ENCODE results near the gene CALHM3. TPM values are rescaled to one million over a fixed set of nuclear protein-coding genes. Genes with fewer than 3 reads are reported as not detected.

CALHM3 gene
- polyA plus RNA-seq, 1 of the 3 experiments (the other 2 are of a cell fraction), result not detected

DNA sequence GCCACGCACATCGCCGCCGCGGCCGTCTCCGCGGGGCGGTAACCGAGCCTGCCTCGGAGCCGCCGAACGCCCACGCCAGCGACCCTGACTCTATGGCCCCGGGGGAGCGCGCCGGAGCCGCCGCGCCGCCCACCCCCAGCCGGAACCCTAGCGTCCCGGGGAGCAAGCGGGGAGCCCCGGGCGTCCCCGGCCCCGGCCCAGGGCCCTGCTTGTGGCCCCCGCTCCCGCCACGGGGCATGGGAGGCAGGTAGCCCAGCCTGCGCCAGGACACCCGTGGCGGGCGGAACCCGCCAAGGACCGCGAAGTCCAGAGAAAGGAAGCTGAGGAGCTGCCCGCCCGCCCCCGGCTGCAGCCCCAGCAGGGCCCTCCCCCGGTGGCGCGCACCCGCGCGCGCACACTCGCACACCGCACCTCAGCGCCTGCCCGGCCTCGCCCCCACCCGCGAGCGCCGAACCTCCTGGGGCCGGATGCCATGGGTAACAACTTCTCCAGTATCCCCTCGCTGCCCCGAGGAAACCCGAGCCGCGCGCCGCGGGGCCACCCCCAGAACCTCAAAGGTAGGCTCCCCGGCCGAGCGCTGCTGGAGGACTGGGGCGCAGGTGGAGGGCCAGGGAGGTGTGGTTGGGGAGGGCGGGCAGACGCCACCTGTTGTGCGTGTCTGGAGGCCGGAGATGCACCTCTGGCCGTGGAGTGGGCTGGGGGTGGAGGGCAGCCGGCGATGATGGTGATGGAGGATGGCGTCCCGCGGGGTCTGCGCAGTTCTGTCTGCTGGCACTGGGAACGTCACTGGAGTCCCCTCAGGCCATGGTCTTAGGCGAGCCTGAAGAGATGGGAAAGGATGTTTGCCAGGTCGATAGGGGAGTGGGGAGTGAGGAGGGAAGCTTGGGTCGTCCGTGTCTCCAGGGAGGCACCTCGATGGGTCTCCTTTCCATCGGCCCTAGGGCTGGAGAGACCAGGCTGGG is 15.2 kb upstream of the CALHM3 start (continued):
- no peak for TF ChIP-seq TAF1 (IDR thresholded peaks at IDR 0.05; ENCODE audit: borderline replicate concordance, low read depth, low read length)
- TF ChIP-seq FOXM1 (IDR thresholded peaks at IDR 0.05; ENCODE audit: low read depth), result no peak
- TF ChIP-seq, protein P1, sequence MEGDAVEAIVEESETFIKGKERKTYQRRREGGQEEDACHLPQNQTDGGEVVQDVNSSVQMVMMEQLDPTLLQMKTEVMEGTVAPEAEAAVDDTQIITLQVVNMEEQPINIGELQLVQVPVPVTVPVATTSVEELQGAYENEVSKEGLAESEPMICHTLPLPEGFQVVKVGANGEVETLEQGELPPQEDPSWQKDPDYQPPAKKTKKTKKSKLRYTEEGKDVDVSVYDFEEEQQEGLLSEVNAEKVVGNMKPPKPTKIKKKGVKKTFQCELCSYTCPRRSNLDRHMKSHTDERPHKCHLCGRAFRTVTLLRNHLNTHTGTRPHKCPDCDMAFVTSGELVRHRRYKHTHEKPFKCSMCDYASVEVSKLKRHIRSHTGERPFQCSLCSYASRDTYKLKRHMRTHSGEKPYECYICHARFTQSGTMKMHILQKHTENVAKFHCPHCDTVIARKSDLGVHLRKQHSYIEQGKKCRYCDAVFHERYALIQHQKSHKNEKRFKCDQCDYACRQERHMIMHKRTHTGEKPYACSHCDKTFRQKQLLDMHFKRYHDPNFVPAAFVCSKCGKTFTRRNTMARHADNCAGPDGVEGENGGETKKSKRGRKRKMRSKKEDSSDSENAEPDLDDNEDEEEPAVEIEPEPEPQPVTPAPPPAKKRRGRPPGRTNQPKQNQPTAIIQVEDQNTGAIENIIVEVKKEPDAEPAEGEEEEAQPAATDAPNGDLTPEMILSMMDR (IDR thresholded peaks at IDR 0.05), result no peak
- TF ChIP-seq FOSL2 (IDR thresholded peaks at IDR 0.05; ENCODE audit: borderline replicate concordance, low read depth), result no peak
- no peak for TF ChIP-seq ELF1 (IDR thresholded peaks at IDR 0.05)
- TF ChIP-seq EP300 (IDR thresholded peaks at IDR 0.05; ENCODE audit: borderline replicate concordance in 1 of 2, low read depth in 1 of 2, low read length in 1 of 2), result no peak

DNA sequence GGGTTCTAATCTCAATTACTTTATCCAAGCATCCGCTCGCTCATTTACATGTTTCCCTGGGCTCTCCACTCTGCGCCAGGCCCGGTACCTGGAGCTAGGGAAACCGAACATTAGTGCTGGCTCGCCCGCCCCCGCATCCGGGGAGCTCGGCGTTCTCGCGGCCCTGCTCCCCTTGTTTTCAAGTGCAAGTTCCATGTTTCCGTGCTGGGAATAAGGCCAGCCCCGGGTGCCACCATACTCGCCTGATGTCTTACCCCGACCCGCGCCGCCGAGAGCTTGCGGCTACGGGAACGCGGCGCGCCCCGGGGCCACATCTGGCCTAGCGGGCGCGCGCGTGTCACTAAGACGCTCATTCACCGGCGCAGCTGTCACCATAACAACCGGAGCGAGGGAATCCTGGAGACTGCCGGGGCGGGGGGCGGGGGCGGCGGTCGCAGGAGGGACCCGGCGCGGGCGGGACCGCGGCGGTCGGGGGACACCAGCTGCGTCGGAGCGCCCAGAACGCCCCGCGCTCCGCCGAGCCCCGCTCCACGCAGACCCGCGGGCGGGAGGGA is 14.4 kb upstream of the CALHM3 start, which contains the start of gene NEURL1:
TSS of gene NEURL1 (plus strand) at position 344 of the 554 bp plus-strand sequence. CDS start 683 bp downstream, outside the sequence.
- TF ChIP-seq MXI1 (IDR thresholded peaks at IDR 0.05; ENCODE audit: low read depth, low read length), result peak; percentile 23; the same call in 1 of the 2 replicates
- TF ChIP-seq, protein P1 (IDR thresholded peaks at IDR 0.05), result no peak
- no peak within 1 kb of the TSS for H3K9ac ChIP-seq
- no peaks in the 10 kb centered on the region for H3K9me3 ChIP-seq
- WGBS (ENCODE audit: low lambda C conversion rate), result 44% methylated on average over 25 of the region's 65 CpGs
- CTCF ChIA-PET, result interaction anchor here (0.6 to 2.8 kb wide), 13 partner anchors 9 to 193 kb away, joined by 3 to 27 read pairs (median 4); no protein-coding TSS in a partner anchor
- no peaks in the 10 kb centered on the region for H4K20me1 ChIP-seq (ENCODE audit: insufficient read depth)
- no peaks in the 10 kb centered on the region for H3K79me2 ChIP-seq (ENCODE audit: insufficient read depth)
- H3K4me2 ChIP-seq, result peak within 1 kb of the TSS; percentile 87
- peak within 1 kb of the TSS in 1 of 2 experiments; percentile 76; a peak in 2 of 4 replicates for H3K27ac ChIP-seq (ENCODE audit: low read depth in 2 of 2, low read length in 1 of 2)
- H3K36me3 ChIP-seq (replicated peaks in 1 of 2; ENCODE audit: control insufficient read depth in 1 of 2, insufficient read depth in 2 of 2, low read length in 1 of 2), result no peaks in the 10 kb centered on the region
- peaks cover 0 to 34% of the 10 kb centered on the region in 2 experiments; a peak in 2 of 4 replicates for H3K4me1 ChIP-seq (ENCODE audit: control insufficient read depth in 1 of 2, insufficient read depth in 2 of 2, low read depth in 1 of 2, low read length in 1 of 2)
- H3K4me3 ChIP-seq (ENCODE audit: low read depth in 2 of 2, low read length in 1 of 2), result peak within 1 kb of the TSS; percentile 54 to 56
- H3F3A ChIP-seq (replicated peaks; ENCODE audit: insufficient read depth), result peaks cover 9% of the 10 kb centered on the region
- peak; percentile 85 for DNase-seq
- H3K9me2 ChIP-seq, result no peaks in the 10 kb centered on the region
- H3K27me3 ChIP-seq (ENCODE audit: insufficient read depth), result peaks cover 43% of the 10 kb centered on the region
- no peak within 1 kb of the TSS for H2AFZ ChIP-seq (ENCODE audit: low read depth)
- POLR2A ChIA-PET, result interaction anchor here (2.4 kb wide), 1 partner anchor 9 kb away, joined by 13 read pairs; no protein-coding TSS in a partner anchor
